GM19351 (cell line): Measurements from ENCODE around the gene TRAF3.
"Not testable (repeated sequence)": the region's sequence is repeated elsewhere in the genome, so short reads cannot be mapped to it uniquely, and the experiment has no call there.

Experiments
- ATAC-seq: cut with Tn5 transposase; IDR thresholded peaks from one replicate; pipeline ENCODE4 v1.9.1; 2021; ENCODE audit warnings: mild to moderate bottlenecking, moderate library complexity; ENCODE audit not compliant: unreplicated experiment

TRAF3 gene

DNA sequence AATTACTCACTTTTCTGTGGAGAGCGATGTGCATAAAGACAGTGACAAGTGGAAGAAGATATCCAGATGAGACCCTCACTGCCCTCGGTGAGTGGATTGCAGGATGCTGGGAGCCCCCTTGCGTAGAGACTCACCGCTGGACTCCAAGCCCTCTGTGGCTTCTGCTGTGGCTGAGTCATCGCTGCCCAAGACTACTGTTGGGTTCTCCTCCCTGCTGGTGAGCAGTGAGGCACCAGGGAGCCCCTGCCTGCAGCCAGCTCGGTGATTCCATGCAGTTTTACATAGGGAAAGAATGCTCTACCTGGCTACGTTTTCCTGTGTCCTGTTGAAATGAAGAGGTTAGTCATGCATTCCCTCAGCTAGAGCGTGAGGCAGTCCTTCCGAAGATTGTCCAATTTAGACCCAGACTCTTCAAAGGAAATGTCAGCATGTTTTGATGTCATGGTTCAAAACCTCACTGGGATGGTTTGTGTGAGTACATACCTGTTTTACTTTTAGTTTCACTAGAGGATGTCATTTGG lies 28.2 kb downstream of the TRAF3 start:
- peak; percentile 66 for ATAC-seq

DNA sequence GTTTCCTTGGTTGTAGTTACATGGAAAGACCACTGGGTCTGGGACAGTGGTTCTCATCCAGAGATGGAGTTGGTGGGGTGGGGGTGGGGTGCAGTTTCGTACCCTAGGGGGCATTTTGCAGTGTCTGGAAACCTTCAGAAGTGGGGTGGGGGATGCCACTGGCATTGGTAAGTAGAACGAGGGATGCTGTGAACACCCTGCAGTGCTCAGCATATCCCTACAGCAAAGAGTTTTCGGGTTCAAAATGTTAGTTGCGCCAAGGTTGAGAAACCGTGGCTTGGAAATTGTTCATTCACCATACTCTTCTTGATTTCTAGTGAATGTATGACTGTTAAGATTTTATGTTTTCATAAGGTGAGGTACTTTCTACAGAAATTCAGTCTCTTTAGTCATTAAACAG lies 28.7 kb downstream of the TRAF3 start:
- no peak for ATAC-seq

DNA sequence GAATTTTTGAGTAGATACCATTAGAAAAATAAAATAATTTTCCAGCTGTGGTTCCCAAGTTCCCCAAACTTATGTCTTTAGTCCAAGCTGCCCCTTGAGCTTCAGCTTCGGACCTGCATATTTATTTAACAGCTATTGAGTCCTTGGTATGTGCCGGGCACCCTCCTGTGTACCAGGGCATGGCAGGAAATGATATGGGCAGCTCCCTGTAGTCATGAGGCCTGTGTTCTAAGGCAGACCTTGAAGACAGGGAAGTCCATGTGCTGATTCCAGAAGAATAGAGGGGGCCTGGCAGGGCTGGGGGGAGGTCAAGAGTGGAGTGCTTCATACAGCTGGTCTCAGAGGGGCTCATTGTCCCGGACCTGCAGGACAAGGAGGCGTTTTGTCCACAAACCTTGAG lies 29.2 kb downstream of the TRAF3 start:
- ATAC-seq, result no peak

DNA sequence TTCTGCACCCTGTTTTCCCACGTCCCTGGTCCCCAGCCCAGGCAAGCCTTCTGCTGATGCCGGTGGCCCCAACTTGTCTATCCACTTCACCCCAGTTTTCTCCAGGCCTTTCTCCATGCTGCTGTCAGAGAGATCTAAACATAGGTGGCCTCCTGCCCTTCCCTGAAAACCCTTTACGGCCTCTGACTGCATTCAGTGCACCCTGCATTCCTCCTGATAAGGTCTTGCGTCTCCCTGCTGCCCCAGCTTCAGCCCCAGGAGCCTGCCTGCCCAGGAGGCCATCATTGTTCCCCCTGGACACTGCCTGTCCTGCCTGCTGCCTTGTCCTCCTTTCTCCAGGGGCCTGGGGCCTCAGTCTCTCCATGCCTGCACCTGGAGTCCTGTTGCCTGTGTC lies 29.8 kb downstream of the TRAF3 start:
- ATAC-seq, result no peak

DNA sequence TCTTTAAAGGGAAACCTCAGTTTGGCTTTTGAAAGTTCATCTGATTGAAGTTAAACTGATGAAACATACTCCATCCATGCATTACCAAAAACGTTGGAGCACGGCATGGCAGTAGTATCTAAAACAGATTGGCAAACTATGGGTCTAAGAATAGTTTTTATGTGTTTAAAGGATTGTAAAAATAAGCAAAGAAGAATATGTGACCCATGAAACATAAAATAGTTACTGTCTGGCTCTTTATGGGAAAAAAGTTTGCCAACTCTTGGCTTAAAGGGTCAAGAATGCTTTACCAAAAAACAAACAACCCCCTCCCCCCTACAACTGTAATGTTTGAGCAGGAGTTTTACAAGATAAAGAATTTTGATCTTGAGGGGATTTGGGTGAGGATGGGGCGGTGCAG lies 32.6 kb downstream of the TRAF3 start:
- no peak for ATAC-seq

DNA sequence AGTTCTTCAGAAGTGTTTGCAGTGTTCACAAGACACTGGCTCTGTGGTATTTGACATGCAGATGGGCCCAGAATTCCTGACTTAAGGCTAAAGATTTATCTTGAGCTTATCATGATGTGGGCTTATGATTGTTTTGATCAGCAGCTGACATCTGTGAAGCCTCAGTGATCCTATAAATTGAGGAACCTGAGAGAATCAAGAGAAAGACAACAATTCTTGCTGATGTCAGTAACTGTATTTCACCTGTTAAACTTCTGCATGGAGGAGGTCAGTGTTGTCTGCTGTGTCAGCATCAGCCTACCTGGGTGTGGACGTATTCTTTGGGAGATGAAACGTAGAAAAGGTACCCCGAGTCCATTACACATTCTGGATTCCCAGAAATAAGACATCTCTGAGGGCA lies 33.3 kb downstream of the TRAF3 start:
- ATAC-seq, result no peak

DNA sequence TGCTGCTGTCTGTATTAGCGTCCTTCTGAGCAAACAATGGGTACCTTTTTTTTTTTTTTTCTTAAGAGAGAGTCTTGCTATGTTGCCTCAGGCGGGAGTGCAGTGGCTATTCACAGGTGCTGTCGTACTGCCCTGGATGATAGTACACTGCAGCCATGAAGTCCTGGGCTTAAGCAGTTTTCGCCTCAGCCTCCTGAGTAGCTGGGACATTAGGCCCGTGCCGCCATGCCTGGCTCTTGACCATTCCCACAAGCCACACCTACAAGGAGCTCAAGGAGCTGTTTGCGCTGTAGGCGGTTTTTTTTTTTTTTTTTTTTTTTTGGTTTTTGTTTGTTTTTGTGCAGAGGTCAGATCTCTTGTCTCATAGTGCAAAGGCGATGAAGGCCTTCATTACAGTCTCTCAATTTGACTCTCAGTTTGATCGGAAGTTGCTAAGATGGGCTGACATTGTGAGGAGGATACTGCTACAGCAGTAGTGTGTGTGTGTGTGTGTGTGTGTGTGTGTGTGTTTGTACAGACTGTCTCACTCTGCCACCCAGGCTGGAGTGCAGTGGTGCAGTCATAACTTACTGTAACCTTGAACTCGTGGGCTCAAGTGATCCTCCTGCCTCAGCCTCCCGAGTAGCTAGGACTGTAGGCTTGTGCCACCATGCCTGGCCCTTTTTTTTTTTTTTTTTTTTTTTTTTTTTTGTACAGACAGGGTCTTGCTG lies 34.2 kb downstream of the TRAF3 start:
- no peak for ATAC-seq

DNA sequence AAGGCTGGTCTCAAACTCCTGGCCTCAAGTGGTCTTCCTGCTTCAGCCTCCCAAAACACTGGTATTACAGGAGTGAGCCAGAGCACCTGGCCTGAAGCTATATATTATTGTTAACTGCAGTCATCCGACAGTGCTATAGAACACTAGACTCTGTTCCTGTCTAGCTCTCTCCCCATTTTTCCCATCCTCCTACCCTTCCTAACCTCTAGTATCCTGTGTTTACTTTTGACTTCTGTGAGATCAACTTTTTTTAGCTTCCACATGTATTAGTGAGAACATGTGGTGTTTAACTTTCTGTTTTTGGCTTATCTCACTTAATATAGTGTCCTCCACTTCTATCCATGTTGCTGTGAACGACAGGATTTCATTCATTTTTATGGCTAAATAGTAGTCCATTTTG lies 34.7 kb downstream of the TRAF3 start:
- no peak for ATAC-seq

DNA sequence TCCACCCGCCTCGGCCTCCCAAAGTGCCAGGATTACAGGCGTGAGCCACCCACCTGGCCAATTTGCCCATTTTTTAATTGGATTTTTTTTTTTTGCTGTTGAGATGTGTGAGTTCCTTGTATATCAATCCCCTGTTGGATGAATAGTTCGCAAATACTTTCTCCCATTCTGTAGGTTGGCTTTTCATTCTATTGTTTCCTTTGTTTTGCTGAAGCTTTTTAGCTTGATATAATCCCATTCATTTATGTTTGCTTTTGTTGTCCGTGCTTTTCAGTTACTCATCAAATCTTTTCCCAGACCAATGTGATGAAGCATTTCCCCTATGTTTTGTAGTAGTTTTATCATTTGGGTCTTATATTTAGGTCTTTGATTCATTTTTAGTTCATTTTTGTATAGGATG lies 36.4 kb downstream of the TRAF3 start:
- ATAC-seq, result no peak

DNA sequence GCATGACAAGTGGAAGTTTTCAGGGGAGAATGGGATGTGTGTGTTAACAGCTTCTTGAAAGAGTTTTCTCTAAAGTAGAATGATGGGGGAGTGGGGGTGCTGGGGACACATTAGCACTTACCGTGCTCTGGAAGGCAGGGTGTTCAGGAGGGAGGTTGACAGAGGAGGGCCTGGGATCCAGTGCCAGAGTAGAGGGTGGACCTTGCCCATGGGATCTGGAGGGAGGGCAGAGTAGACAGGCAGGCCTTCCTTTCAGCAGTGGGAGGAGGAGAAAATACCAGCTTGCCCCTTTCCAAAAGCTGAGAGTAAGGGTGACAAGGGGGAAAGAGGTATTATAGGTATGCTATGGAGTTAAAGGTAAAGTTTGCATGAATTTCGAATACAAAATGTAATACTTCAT lies 40.1 kb downstream of the TRAF3 start:
- no peak for ATAC-seq

DNA sequence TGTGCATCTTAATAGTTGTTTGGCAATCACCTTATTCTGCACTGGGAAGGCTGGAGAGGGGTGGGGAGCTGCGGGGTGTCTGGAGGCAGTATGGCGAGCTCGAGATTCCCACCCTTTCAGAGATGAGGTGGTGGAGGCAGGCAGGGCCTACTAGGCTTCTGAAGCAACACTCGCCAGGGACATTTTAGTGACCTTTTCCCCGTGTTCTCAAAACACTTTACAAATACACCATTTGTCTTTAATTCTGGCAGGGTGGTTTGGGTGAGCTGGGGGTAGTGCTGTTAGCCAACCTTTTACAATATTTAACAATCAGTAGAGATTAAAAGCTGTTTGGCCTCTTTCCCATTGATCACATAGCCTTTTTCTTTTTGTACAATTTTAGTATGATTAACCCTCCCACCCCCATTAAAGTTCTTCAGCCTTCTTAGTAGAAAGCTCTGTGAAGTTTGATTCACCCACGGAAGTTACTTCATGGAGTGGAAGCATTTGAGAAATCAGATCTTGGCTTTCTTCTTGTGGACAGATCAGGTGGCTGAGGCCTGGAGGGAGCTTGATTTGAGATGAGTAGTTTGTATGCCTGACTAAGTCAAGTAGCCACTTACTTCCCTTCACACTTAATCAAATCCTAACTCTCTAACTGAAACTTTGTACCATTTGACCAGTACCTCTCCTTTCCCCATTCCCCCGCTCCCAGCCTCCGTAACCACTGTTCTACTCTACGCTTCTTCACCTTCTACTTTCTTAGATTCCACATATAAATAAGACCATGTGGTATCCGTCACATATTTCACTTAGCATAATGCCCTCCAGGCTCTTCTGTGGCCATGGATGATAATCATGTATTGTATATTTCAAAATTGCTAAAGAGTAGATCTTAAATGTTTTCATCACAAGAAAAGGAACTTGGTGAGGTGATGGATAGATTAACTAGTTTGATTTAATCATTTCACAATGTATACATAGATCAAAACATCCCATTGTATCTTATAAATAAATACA lies 41.0 kb downstream of the TRAF3 start:
- no peak for ATAC-seq

DNA sequence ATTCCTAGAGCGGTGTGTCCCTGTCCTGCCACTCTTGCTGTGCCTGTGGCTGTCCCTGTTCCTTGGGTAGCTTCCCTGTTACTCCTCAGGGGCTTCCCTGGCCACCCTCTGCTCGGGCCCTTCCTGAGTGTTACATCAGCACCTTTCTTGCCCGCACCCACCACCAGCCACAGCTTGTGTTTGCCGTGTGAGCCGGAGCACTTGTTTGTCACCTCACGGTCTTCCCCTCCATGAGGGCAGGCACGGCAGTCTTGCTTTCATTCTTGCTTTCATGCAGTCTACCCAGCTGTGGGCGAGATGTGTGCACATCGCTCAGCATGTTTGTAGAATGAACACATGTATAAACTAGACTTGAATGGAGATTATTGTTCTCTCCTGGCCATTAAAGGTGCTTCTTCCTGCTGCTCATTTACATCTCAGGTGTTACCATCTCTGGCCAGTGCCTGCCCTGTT lies 42.0 kb downstream of the TRAF3 start:
- peak; percentile 71 for ATAC-seq

DNA sequence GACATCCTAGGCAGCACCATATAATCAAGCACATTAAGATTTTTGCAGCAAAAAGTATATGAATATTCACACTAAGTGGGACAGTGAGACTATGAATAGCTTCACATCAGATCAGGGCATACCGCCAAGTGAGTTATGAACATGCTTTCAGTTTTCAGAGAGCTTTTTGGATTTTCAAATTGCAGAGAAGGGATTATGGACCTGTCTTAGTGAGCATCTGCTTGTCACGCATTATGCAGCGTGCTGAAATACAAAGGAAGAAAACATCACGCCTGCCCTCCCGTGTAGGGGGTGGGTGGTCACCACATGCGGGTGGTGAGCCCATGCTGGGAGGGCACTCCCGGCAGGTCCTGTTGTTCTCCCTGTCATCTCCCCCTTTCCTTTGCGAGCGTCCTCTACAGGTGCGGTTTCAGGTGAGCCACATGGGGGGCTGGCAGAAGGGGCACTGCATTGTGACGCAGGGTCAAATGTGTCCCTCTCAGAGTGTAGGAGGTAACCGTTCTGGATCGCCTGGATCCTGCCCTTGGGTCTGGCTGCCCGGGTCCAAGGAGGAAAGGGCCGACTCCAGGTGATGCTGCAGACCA lies 42.6 kb downstream of the TRAF3 start:
- ATAC-seq, result peak; percentile 28

DNA sequence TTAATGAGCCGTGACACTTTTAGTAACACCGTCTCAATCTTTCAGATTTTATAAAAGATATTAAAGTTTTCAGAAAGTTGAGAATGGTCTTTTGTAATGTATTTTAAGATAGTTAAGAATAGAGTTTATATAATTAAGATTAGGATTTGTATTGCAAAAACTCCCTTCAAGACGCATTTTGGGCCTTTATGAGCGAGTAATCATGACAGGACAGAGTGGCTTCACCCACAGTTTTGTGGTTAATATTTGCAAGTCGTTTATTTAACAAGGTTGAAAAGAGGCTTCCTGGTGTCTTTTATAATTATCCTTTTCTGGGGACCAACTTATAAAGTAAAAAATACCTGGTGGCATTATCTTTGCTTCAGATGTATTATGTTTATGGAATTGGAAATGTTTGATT lies 44.0 kb downstream of the TRAF3 start:
- ATAC-seq, result no peak

DNA sequence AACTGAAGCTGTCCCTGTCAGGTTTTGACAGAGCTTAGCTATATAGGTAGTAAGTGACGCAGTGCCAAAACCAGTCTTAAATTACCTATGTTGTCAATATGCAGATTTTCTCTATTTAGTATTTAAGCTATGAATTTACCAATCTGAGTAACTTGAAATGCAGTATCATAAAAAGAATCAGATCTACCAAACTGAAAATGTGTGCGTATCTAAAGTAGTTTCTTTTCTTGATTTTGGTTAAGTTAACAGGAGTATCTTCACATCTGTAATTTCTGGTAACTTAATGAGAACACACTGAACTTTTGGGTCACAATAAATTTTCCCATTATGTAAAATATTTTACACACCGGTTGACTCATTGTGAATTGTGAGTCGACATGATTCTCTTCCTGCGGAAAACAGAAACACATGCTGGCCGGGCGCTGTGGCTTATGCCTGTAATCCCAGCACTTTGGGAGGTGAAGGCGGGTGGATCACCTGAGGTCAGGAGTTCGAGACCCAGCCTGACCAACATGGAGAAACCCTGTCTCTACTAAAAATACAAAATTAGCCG lies 45.1 kb downstream of the TRAF3 start:
- no peak for ATAC-seq

DNA sequence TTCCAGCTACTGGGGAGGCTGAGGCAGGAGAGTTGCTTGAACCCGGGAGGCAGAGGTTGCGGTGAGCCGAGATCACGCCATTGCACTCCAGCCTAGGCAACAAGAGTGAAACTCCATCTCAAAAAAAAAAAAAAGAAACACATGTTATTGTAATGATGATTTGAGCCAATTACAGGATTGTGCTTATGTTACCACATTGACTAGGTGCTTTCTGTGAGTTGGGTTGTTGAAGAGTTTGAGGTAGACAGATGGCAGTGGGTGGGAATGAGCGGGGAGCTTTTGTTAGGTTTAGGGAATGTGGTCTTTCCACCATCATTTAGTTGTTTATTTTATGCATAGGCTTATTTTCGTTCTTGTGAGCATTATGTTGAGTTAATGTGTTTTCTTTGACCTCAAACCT lies 45.6 kb downstream of the TRAF3 start:
- ATAC-seq, result not testable (repeated sequence)

DNA sequence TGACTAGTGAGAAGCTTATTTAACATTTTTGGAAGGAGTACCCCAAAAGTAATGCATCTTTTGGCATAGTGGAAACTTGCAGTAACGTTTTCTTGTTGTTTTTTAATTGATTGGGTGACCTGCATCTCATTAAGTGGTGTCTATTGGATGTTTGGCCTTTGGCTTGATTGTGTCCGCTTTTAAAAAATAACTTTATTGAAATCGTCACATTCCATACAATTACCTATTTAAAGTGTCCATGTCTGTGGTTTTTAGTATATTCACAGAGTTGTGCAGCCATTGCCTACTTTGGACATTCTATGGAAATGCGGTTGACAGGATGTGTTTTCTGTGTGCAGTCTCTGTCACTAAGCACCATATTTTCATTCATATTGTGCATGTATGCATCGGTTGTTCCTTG lies 46.3 kb downstream of the TRAF3 start:
- no peak for ATAC-seq

DNA sequence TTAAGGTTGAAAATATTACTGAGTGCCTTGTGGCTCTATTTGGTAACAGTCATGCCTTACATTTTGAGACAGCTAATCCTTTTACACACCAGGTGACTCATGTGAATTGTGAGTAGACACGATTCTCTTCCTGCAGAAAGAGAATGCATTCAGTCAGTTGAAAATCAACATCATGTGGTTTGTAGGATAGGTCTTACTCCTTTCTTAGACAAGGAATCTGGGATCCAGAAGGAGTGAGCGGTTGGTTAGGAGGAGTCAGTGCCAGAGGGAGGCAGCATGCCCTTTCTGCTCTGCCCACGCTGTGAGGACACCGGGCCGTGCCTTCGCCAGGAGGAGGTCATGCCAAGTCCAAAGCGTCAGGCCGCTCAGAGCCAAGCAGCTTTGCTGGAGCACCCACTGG lies 47.6 kb downstream of the TRAF3 start:
- ATAC-seq, result no peak

DNA sequence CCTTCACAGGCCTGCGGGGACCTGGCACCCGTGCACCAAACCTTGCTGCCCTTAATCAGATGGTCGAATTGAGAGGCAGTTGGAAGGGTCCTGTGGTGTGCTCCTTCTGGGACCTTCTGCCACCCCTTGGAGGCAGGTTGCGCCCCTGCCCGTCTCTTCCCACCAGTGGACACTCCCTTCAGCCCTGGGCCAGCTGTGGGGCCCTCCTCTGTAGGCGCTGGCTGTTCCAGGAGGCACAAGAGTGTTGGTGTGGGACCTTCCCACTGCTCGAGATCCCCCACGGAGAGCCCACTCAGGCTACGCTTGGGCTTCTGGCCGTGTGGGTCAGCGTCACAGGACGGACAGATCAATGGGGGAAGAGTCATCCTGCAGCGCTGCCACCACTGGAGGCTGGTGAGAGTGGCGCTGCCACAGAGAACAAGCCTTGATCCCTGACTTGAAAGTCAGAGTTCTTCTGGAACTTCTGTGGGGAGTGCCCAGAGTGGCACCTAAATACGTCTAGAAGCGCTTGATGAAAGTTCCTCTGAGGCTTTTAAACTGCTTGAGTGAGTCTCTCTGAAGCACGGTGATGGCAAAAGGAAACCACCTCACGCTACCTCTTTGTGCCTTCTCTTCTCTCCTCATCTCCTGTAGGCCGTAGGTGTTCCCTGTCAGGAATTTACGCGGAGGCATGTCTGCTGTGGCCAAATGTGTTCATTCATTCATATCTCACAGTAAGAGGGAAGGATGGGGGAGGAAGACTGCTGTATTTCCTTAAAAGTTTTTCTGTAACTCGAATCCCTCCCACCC lies 48.3 kb downstream of the TRAF3 start:
- ATAC-seq, result no peak

DNA sequence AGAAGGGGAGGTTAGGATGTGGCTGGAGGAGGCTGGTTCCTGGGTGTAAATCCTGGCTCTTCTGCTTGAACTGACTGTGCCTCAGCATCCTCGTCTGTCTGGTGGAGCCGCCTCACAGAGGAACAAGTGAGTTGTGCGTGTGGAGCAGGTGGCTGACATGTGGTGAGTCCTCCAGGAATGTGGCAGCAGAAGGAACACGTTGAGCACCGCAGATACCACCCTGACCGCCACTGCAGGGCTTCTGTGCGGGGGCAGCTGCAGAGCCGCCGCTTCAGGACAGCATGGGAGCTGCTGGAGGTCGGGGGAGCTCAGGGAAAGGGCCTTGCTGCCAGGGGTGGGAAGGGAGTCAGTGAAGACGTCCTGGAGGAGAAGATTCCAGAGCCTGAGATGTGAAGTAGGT lies 48.9 kb downstream of the TRAF3 start:
- no peak for ATAC-seq
